GM12878 (cell line): Measurements from ENCODE around the gene LLPH. TPM values are rescaled to one million over a fixed set of nuclear protein-coding genes. Genes with fewer than 3 reads are reported as not detected.

Source experiments
- HDAC6 ChIP-seq: fragments of 200-600 bp; sonication (generic); IDR thresholded peaks from one replicate; pipeline ENCODE4 v1.8.0; 2017; ENCODE audit warnings: antibody characterized with exemption; ENCODE audit not compliant: unreplicated experiment
- HDGF ChIP-seq: fragments of 450-650 bp; IDR thresholded peaks from 2 replicates; pipeline ENCODE4 v1.6.1; 2016; ENCODE audit warnings: antibody characterized with exemption
- JUND ChIP-seq: IDR thresholded peaks from 2 replicates; pipeline ENCODE4 v1.6.1; 2012; ENCODE audit warnings: low read depth, mild to moderate bottlenecking, low read length, improper control_type of control experiment, moderate library complexity
- MTA3 ChIP-seq: IDR thresholded peaks from 2 replicates; pipeline ENCODE4 v1.6.1; 2012; ENCODE audit warnings: low read length, inconsistent platforms, borderline replicate concordance
- MYB ChIP-seq: fragments of 150-350 bp; IDR thresholded peaks from 2 replicates; pipeline ENCODE4 v1.6.1; 2014; ENCODE audit warnings: mild to moderate bottlenecking, low read depth, low read length, borderline replicate concordance
- NBN ChIP-seq: fragments of 450-650 bp; IDR thresholded peaks from 2 replicates; pipeline ENCODE4 v1.6.1; 2016
- NR2C1 ChIP-seq: fragments of 450-650 bp; IDR thresholded peaks from 2 replicates; pipeline ENCODE4 v1.6.1; 2017; ENCODE audit warnings: antibody characterized with exemption, mild to moderate bottlenecking, moderate library complexity
- PML ChIP-seq: IDR thresholded peaks from 2 replicates; pipeline ENCODE4 v1.6.1; 2012; ENCODE audit warnings: low read length, inconsistent platforms
- RAD21 ChIP-seq: IDR thresholded peaks from 2 replicates; pipeline ENCODE4 v1.6.1; 2011; ENCODE audit warnings: mild to moderate bottlenecking, low read depth, low read length, moderate library complexity; ENCODE audit not compliant: insufficient read depth
- SIN3A ChIP-seq: IDR thresholded peaks from 2 replicates; pipeline ENCODE4 v1.6.1; 2012; ENCODE audit warnings: low read depth, low read length, improper control_type of control experiment
- SMARCA5 ChIP-seq: fragments of 450-650 bp; IDR thresholded peaks from 2 replicates; pipeline ENCODE4 v1.6.1; 2017; ENCODE audit warnings: mild to moderate bottlenecking
- SPI1 ChIP-seq: IDR thresholded peaks from 2 replicates; pipeline ENCODE4 v1.6.1; 2011; ENCODE audit warnings: low read depth, mild to moderate bottlenecking, low read length, moderate library complexity, borderline replicate concordance; ENCODE audit not compliant: insufficient read depth
- SUZ12 ChIP-seq: fragments of 200-600 bp; sonication (generic); IDR thresholded peaks from one replicate; pipeline ENCODE4 v1.6.1; 2018; ENCODE audit warnings: antibody characterized with exemption, mild to moderate bottlenecking; ENCODE audit not compliant: unreplicated experiment
- polyA plus RNA-seq, 11 experiments: library from polyadenylated mRNA; depleted of rRNA in 4 of 11; unstranded in 6 of 11; stranded (reverse) in 5 of 11; fragments of >200 nt; fragmentation: Nextera tagmentation in 4 of 11; fragmentation: Illumina TruSeq in 1 of 11; extraction: Ambion mirVana in 4 of 11; extraction: Trizol in 1 of 11; gene quantifications; 1 replicate in 1 of 11; 2 replicates in 10 of 11; pipeline versions ENCODE4 v1.2.1 to v1.2.3, GENCODE V29; 2011 to 2016; ENCODE audit warnings: inconsistent platforms in 2 of 11, missing spikeins in 2 of 11, low read depth in 1 of 11
- total RNA-seq, 4 experiments: library from RNA; depleted of rRNA in 3 of 4; stranded (reverse); fragments of >200 nt in 3 of 4; fragmentation: Illumina TruSeq in 1 of 4; extraction: Trizol in 1 of 4; gene quantifications; 2 replicates each; pipeline versions ENCODE4 v1.2.1 to v1.2.3, GENCODE V29; 2013 to 2021
- TF ChIP-seq, protein P1 (sequence below): fragments of 150-350 bp; IDR thresholded peaks from 2 replicates; pipeline ENCODE4 v1.6.1; 2016; ENCODE audit warnings: low read depth, low read length
- TF ChIP-seq, protein P2 (sequence below): fragments of 450-650 bp; IDR thresholded peaks from 2 replicates; pipeline ENCODE4 v1.6.1; 2016; ENCODE audit warnings: mild to moderate bottlenecking, moderate library complexity, borderline replicate concordance
- TF ChIP-seq, protein P3 (sequence below): fragments of 150-350 bp; IDR thresholded peaks from 2 replicates; pipeline ENCODE4 v1.6.1; 2014; ENCODE audit warnings: mild to moderate bottlenecking, low read depth, low read length
- TF ChIP-seq, protein P4 (sequence below): fragments of 450-650 bp; IDR thresholded peaks from 2 replicates; pipeline ENCODE4 v1.6.1; 2017; ENCODE audit warnings: borderline replicate concordance

The LLPH gene
- total and polyA plus RNA-seq, 10 of the 15 experiments (the other 5 are each of a cell fraction or from before 2014, with no cell fraction given) = 15.2 to 107 (median 70.4) TPM

DNA sequence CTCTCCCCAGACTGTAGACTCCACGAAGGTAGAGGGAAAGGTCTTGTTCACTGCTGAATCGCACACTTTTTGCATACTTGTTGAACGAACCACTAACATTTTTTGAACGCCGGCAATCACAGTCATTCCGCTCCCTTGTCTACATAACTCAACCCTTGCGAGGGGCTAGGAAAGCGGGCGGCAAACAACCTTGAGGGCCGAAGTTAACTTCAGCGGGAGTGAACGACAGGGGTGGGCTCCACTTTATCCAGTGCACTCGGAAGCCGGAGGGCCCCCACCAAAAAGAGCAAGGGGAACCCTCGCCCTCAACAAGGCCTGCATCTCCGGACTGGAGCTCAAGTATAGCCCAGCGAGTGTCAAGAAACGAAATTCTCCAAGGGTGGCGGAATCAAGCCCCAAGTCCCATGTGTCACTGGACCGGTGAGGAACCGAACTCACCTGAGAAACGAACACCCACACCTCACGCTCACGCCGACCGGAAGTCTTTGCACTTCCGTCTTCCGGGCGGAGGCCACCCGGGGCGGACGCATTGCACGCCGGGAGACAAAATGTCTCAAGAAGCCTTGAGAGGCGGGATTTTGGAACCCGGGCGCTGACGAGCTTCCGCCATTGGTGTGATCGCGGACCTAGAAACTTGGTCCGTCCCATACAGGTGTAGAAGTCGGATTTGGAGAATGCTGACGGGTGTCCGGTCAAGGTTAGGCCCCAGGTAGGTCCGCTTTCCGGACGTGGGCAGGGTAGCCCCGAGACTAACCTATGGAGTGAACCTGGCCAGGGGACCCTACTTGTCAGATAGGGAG, at the start of gene LLPH (continued):
- TF ChIP-seq MYB = no peak
- no peak for TF ChIP-seq SUZ12
- no peak for TF ChIP-seq RAD21
- TF ChIP-seq, protein P1, sequence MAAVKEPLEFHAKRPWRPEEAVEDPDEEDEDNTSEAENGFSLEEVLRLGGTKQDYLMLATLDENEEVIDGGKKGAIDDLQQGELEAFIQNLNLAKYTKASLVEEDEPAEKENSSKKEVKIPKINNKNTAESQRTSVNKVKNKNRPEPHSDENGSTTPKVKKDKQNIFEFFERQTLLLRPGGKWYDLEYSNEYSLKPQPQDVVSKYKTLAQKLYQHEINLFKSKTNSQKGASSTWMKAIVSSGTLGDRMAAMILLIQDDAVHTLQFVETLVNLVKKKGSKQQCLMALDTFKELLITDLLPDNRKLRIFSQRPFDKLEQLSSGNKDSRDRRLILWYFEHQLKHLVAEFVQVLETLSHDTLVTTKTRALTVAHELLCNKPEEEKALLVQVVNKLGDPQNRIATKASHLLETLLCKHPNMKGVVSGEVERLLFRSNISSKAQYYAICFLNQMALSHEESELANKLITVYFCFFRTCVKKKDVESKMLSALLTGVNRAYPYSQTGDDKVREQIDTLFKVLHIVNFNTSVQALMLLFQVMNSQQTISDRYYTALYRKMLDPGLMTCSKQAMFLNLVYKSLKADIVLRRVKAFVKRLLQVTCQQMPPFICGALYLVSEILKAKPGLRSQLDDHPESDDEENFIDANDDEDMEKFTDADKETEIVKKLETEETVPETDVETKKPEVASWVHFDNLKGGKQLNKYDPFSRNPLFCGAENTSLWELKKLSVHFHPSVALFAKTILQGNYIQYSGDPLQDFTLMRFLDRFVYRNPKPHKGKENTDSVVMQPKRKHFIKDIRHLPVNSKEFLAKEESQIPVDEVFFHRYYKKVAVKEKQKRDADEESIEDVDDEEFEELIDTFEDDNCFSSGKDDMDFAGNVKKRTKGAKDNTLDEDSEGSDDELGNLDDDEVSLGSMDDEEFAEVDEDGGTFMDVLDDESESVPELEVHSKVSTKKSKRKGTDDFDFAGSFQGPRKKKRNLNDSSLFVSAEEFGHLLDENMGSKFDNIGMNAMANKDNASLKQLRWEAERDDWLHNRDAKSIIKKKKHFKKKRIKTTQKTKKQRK = no peak
- TF ChIP-seq HDGF = no peak
- TF ChIP-seq SMARCA5 = no peak; the same call in 1 of the 2 replicates
- peak; percentile 38; the same call in 1 of the 2 replicates for TF ChIP-seq MTA3
- TF ChIP-seq, protein P2, sequence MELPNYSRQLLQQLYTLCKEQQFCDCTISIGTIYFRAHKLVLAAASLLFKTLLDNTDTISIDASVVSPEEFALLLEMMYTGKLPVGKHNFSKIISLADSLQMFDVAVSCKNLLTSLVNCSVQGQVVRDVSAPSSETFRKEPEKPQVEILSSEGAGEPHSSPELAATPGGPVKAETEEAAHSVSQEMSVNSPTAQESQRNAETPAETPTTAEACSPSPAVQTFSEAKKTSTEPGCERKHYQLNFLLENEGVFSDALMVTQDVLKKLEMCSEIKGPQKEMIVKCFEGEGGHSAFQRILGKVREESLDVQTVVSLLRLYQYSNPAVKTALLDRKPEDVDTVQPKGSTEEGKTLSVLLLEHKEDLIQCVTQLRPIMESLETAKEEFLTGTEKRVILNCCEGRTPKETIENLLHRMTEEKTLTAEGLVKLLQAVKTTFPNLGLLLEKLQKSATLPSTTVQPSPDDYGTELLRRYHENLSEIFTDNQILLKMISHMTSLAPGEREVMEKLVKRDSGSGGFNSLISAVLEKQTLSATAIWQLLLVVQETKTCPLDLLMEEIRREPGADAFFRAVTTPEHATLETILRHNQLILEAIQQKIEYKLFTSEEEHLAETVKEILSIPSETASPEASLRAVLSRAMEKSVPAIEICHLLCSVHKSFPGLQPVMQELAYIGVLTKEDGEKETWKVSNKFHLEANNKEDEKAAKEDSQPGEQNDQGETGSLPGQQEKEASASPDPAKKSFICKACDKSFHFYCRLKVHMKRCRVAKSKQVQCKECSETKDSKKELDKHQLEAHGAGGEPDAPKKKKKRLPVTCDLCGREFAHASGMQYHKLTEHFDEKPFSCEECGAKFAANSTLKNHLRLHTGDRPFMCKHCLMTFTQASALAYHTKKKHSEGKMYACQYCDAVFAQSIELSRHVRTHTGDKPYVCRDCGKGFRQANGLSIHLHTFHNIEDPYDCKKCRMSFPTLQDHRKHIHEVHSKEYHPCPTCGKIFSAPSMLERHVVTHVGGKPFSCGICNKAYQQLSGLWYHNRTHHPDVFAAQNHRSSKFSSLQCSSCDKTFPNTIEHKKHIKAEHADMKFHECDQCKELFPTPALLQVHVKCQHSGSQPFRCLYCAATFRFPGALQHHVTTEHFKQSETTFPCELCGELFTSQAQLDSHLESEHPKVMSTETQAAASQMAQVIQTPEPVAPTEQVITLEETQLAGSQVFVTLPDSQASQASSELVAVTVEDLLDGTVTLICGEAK = peak; percentile 95
- TF ChIP-seq SIN3A = peak; percentile 93
- peak; percentile 54; the same call in 1 of the 2 replicates for TF ChIP-seq NR2C1
- TF ChIP-seq PML = peak; percentile 94
- TF ChIP-seq, protein P3, sequence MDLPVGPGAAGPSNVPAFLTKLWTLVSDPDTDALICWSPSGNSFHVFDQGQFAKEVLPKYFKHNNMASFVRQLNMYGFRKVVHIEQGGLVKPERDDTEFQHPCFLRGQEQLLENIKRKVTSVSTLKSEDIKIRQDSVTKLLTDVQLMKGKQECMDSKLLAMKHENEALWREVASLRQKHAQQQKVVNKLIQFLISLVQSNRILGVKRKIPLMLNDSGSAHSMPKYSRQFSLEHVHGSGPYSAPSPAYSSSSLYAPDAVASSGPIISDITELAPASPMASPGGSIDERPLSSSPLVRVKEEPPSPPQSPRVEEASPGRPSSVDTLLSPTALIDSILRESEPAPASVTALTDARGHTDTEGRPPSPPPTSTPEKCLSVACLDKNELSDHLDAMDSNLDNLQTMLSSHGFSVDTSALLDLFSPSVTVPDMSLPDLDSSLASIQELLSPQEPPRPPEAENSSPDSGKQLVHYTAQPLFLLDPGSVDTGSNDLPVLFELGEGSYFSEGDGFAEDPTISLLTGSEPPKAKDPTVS = no peak
- TF ChIP-seq, protein P4, sequence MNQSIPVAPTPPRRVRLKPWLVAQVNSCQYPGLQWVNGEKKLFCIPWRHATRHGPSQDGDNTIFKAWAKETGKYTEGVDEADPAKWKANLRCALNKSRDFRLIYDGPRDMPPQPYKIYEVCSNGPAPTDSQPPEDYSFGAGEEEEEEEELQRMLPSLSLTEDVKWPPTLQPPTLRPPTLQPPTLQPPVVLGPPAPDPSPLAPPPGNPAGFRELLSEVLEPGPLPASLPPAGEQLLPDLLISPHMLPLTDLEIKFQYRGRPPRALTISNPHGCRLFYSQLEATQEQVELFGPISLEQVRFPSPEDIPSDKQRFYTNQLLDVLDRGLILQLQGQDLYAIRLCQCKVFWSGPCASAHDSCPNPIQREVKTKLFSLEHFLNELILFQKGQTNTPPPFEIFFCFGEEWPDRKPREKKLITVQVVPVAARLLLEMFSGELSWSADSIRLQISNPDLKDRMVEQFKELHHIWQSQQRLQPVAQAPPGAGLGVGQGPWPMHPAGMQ = no peak
- peak; percentile 66; the same call in 1 of the 2 replicates for TF ChIP-seq NBN
- no peak for TF ChIP-seq HDAC6
- TF ChIP-seq JUND = no peak
- TF ChIP-seq SPI1 = peak; percentile 74
